Measurements from ENCODE around the gene ABR. TPM values are rescaled to one million over a fixed set of nuclear protein-coding genes. Genes with fewer than 3 reads are reported as not detected.
A peak's percentile ranks its signal among the peaks of the same experiment; 100 is the strongest.

The ABR gene
- polyA plus RNA-seq, 3 donors: 19.8 to 160 (median 26.0) TPM

DNA sequence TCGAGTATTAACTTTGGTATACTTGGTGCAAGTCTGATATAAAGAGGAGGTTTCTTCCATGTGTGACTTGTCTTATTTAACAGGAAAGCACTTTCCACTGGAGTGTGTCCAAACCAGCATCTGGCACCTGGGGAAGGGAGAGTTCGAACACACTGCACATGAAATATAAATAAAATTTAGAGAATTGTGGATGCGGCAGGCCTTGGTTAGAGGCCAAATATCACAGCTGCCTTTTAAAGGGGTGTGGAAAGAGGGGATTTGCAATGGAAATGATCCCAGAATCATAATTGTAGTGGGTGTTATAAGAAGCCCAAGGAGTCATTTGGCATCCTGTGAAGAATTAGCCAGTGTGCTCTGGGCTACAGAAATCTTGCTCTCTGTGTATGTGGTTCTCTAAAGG lies 195.9 kb downstream of the ABR start:
- Histone ChIP-seq H3K9me3 (replicated peaks in 1 of 2; ENCODE audit: control insufficient read depth in 1 of 2, insufficient read depth in 1 of 2, low read length in 2 of 2) (no peaks in the 10 kb centered on the region), H4K20me1 (ENCODE audit: insufficient read depth, low read length) (no peaks in the 10 kb centered on the region), H3K79me2 (ENCODE audit: insufficient read depth, low read length) (no peaks in the 10 kb centered on the region), H2AFZ (ENCODE audit: insufficient read depth, low read depth, low read length, poor library complexity, severe bottlenecking) (no peak overlapping the region), H3K36me3 (replicated peaks in 1 of 2; ENCODE audit: control insufficient read depth in 1 of 2, insufficient read depth in 2 of 2, low read length in 2 of 2) (no peaks in the 10 kb centered on the region), H3K4me1 (ENCODE audit: control insufficient read depth in 1 of 2, insufficient read depth in 2 of 2, low read length in 2 of 2) (peaks cover 11 to 12% of the 10 kb centered on the region in 2 donors), H3K4me3 (replicated peaks in 1 of 3; ENCODE audit: low read depth in 2 of 3, low read length in 3 of 3) (no peak overlapping the region), H3K4me2 (replicated peaks; ENCODE audit: extremely low read depth, low read length, poor library complexity, severe bottlenecking) (no peak overlapping the region), H3K9ac (ENCODE audit: insufficient read depth, low read length, poor library complexity, severe bottlenecking) (no peak overlapping the region), H3K27ac (ENCODE audit: low read depth in 1 of 2, low read length in 2 of 2) (no peak overlapping the region), H3K27me3 (ENCODE audit: control insufficient read depth in 2 of 2, insufficient read depth in 2 of 2, low read length in 2 of 2) (peaks cover 0 to under 1% of the 10 kb centered on the region in 2 donors)
- Mint-ChIP-seq H3K4me1 (peaks cover 13% of the 10 kb centered on the region), H3K36me3 (no peaks in the 10 kb centered on the region), H3K4me3 (no peak overlapping the region), H3K27me3 (ENCODE audit: low read depth in 3 of 3) (peaks cover 3 to 11% (median 4%) of the 10 kb centered on the region in 3 donors), H3K9me3 (peaks cover 0 to 4% (median 0%) of the 10 kb centered on the region in 7 donors), H3K27ac (no peak overlapping the region)
- TF ChIP-seq CTCF (IDR thresholded peaks at IDR 0.05): no peak
- no peak for DNase-seq
- intact Hi-C loops (cut with micrococcal nuclease): loop anchor here (5.0 kb wide), 4 partner anchors 97 to 218 kb away; no protein-coding TSS in a partner anchor
- 89% methylated on average over 2 of the region's 3 CpGs for WGBS (ENCODE audit: insufficient coverage)

- Mint-ChIP-seq H3K27me3 (ENCODE audit: low read depth in 3 of 3) (peaks cover 24 to 37% (median 25%) of the 10 kb centered on the region in 3 donors), H3K36me3 (peaks cover 0 to 3% of the 10 kb centered on the region in 2 donors), H3K4me3 (peak overlapping the region; percentile 83 to 90), H3K27ac (no peak overlapping the region), H3K4me1 (peaks cover 18% of the 10 kb centered on the region), H3K9me3 (peaks cover 0 to 9% (median 5%) of the 10 kb centered on the region in 7 donors)
- H3K4me2 ChIP-seq (replicated peaks; ENCODE audit: extremely low read depth, low read length, poor library complexity, severe bottlenecking): peak overlapping the region; percentile 95
- H3K27me3 ChIP-seq (ENCODE audit: control insufficient read depth in 2 of 2, insufficient read depth in 2 of 2, low read length in 2 of 2): peaks cover 24 to 26% of the 10 kb centered on the region in 2 donors
- peak; percentile 32 for TF ChIP-seq CTCF (IDR thresholded peaks at IDR 0.05)
- H3K4me3 ChIP-seq (replicated peaks in 1 of 3; ENCODE audit: low read depth in 2 of 3, low read length in 3 of 3): no peak overlapping the region
- peaks cover 0 to 9% of the 10 kb centered on the region in 2 donors for H3K9me3 ChIP-seq (replicated peaks in 1 of 2; ENCODE audit: control insufficient read depth in 1 of 2, insufficient read depth in 1 of 2, low read length in 2 of 2)
- H4K20me1 ChIP-seq (ENCODE audit: insufficient read depth, low read length): no peaks in the 10 kb centered on the region
- H3K4me1 ChIP-seq (ENCODE audit: control insufficient read depth in 1 of 2, insufficient read depth in 2 of 2, low read length in 2 of 2): peaks cover 15 to 20% of the 10 kb centered on the region in 2 donors
- H3K36me3 ChIP-seq (replicated peaks in 1 of 2; ENCODE audit: control insufficient read depth in 1 of 2, insufficient read depth in 2 of 2, low read length in 2 of 2): no peaks in the 10 kb centered on the region
- H2AFZ ChIP-seq (ENCODE audit: insufficient read depth, low read depth, low read length, poor library complexity, severe bottlenecking): peak overlapping the region; percentile 97
- WGBS (ENCODE audit: insufficient coverage): 0% methylated on average over 4 of the region's 10 CpGs
- intact Hi-C loops (cut with micrococcal nuclease): loop anchor here (2.0 to 5.0 kb wide), 5 partner anchors 94 to 221 kb away; no protein-coding TSS in a partner anchor
- no peak overlapping the region for H3K27ac ChIP-seq (ENCODE audit: low read depth in 1 of 2, low read length in 2 of 2)
- H3K9ac ChIP-seq (ENCODE audit: insufficient read depth, low read length, poor library complexity, severe bottlenecking): no peak overlapping the region
- H3K79me2 ChIP-seq (ENCODE audit: insufficient read depth, low read length): no peaks in the 10 kb centered on the region
- DNase-seq: no peak
Measured at GRCh38 chr17:981292-981658, 198.5 kb downstream of the ABR start.
